HG03442 (cell line): ENCODE measurements around the gene VILL.
A peak's percentile ranks its signal among the peaks of the same experiment; 100 is the strongest.
"Not testable (repeated sequence)": the region's sequence is repeated elsewhere in the genome, so short reads cannot be mapped to it uniquely, and the experiment has no call there.

Experiments used
- ATAC-seq: cut with Tn5 transposase; IDR thresholded peaks from one replicate; pipeline ENCODE4 v1.9.1; 2021; ENCODE audit warnings: mild to moderate bottlenecking, moderate library complexity; ENCODE audit not compliant: unreplicated experiment

The VILL gene

GRCh38 chr3:37963016-37963415 is 27.6 kb upstream of the VILL start:
- ATAC-seq: no peak

- no peak for ATAC-seq
Measured at GRCh38 chr3:37963635-37964034, 27.0 kb upstream of the VILL start.

GRCh38 chr3:37964146-37964545 is 26.4 kb upstream of the VILL start:
- ATAC-seq: no peak

GRCh38 chr3:37964716-37965115 is 25.9 kb upstream of the VILL start:
- ATAC-seq: no peak

DNA sequence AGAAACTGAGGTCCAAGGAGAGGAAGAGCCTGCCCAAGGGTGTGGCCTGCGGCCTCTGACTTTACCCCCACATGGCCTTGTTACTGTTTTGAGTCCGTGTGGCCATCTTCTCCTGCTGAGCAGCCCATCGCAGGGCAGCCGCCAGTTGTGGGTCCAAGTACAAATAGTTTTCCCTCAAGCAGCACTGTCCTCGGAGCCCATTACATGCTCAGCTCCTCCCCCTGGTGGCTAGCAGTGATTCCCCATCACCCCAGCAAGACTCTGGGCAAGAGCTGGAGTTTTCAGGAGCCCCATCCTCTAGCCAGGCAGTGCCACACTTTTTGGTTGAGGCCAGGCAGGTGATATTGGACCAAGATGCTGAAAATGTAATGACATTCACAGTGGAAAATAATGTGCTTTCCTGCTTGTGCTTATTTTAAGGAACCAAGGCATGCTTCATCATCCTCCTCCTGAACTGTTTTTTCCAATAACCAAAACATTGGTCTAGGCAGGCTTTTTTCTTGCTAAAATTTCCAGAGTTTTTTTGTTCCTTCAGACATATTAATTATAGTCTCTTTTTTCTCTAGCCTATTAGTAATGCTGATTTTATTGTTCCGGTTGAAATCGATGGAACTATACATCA is 23.2 kb upstream of the VILL start:
- ATAC-seq: peak; percentile 77

DNA sequence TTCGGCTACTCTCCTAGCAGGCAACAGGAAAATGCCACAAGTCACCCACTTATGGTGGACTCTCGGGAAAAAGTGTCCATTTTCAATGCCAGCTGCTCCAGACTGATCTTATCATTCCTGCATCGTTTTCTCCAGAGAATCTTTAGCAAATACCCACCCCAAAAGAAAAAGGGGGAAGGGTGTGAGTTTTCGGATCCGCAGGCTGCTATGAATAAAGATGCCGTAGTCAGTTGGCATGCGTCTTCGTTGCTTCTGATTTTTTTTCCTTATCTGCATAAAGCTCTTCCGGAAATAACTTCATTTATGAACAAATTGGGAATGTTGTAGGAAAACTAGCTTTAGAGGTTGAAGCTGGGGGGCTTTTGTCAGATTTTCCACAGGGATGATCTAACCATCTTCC is 22.4 kb upstream of the VILL start:
- ATAC-seq: no peak

DNA sequence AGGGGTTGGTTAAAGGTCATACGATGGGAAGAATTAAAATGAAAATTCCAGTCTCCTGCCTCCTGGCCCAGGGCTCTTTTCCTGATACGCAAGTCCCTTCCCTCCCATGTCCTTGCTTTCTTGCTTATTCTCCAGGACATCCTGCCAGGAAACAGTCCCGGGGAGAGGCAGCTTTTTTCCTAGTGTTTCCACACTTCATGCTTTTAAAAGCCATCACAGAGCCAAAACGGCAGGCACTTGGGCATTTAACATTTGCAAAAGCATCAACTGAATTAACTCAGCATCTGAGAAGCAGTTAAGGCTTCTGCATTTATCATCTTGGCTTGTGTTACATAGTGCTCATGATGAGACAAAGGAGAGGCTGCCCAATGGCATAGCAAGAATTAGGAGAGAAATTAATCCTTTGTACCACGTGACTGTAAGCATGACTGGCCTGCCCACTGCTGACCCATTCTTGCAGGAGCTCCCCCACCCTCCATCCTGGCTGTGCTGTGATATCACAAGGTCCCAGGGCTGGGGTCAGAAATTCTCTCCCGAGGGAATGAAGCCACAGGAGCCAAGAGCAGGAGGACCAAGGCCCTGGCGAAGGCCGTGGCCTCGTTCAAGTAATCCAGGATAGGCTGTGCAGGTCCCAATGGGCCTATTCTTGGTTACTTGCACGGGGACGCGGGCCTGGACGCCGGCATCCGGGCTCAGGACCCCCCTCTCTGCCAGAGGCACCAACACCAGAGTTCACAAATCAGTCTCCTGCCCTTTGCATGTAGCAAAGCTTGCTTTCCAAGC is 21.6 kb upstream of the VILL start:
- ATAC-seq: no peak

DNA sequence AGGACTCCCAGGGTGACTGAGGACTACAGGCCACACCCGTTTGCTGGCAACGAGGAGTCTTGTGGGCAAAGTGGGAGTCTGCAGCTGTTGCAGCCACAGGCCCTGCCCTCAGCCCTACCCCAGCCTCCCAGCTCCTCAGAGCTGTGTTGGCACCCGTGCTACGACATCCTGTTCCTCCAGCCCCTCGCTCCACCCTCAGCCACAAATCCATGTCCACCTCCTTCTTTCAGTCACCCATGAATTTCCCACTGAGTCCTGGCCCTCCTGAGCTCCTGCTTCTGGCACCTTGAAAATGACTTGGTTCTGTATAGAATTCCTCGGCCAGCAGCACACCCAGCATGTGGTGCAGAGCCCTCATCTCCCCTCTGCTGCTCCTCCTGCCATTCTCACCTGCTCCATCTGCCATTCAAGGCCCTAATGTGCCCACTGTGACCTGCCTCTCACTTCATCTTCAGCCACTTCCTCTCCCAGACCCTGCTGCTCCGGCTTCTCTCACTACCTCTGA is 20.9 kb upstream of the VILL start:
- no peak for ATAC-seq

DNA sequence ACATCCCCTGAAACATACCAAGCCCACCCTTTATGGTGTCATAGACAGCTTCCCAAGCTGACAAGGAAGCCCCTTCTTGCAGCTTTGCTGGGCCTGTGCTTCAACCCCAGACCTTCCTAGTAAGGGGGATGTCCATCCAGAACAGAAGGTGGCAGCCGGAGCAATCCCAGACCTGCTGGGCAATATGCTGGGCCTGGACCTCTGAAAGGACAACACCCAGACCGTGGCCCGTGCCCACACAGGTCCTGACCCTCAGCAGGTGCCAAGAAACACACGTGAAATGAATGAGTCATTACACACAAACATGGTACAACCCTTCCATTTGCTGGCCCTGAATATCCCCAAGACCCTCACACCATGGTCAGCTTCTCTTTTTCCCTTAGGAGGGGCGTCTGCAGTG is 19.8 kb upstream of the VILL start:
- no peak for ATAC-seq

- no peak for ATAC-seq
Measured at GRCh38 chr3:37971467-37971866, 19.1 kb upstream of the VILL start.

DNA sequence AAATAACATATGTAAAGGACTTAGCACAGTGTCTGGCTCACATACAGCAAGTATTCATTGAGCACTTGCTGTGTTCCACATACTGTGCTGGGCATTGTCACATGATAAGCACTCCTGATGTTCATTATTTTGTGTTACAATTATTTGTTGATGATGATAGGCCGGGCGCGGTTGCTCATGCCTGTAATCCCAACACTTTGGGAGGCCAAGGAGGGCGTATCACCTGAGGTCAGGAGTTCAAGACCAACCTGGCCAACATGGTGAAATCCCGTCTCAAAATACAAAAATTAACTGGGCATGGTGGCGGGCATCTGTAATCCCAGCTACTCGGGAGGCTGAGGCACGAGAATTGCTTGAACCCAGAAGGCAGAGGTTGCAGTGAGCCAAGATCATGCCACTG is 18.5 kb upstream of the VILL start:
- ATAC-seq: not testable (repeated sequence)

DNA sequence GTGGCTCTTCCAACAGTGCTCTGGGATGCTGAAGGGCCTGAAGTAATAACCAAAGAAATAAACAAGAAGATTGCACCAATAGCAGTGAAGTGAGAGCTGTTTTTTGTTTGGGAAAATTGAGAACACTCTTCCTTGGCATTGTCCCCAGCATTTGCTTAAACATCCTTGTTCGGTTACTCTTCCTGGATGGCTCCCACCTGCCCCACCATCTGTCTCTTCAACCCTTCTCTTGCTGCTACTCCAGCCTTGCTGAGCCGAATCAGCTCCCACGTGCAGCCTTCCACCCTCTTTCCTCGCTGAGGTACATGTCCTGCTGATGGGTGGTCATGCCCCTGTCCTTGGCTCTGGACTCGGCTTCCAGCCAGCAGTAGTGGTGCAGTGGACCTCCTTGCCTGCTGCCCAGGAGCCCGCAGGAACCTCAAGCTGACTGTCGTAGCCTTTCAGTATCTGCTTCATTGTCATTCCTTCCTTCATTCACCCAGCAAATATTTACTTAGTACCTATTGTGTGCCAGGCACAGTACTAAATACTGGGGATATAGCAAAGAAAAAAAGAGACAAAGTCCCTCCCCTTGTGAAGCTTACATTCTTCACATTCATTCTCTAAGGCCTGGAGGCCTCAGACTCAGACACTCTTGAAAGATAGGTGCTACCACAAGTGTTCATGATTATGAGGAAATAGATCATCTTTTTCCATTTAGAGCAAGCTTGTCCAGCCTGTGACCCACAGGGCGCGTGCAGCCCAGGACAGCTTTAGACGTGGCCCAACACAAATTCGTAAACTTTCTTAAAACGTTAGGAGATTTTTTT is 17.1 kb upstream of the VILL start:
- no peak for ATAC-seq

DNA sequence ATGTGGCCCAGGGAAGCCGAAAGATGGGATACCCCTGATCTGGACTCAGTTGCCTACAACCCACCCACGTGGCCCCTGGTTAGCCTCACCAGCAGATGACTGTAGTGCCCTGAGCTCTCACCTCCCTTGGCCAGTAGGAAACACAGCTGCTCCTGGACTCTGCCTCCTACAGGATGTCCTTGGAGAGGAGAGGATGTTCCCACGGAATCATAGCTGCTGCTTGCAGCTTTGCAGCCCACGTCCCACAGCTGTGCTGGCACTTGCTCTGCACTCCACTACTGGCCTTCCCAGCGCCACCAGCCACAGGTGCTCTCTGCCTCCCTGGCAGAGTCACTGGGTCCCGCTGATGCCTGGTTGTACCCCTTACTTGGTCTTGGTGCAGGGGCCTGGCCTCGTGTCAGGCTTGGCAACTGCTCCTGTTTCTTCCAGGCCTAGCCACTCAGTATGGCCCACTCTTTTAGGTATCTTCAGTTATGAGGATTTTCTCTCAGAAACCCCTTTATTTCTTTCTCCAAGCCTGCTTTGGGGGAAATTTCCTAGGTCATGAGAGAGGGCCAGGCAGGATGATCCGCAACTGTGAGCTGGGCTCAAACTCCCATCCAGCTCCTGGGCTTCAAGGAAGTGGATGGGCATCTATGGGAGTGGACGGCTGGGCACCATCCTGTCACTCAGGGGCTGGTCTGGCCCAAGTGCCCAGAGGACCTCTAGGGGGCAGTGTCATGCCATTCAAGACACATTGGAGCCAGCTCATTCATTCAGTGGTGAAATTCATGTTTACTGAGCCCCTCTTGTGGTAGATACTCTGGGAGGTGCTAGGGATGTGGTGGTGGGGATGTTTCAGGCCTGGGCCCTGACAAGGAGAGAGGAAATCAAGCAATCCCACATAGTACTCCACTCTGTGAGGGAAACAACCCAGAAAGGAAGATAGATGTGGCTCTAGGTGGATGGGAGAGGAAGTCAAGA is 16.2 kb upstream of the VILL start:
- ATAC-seq: peak; percentile 91

- ATAC-seq: no peak
Measured at GRCh38 chr3:37979541-37980461, 10.8 kb upstream of the VILL start.

DNA sequence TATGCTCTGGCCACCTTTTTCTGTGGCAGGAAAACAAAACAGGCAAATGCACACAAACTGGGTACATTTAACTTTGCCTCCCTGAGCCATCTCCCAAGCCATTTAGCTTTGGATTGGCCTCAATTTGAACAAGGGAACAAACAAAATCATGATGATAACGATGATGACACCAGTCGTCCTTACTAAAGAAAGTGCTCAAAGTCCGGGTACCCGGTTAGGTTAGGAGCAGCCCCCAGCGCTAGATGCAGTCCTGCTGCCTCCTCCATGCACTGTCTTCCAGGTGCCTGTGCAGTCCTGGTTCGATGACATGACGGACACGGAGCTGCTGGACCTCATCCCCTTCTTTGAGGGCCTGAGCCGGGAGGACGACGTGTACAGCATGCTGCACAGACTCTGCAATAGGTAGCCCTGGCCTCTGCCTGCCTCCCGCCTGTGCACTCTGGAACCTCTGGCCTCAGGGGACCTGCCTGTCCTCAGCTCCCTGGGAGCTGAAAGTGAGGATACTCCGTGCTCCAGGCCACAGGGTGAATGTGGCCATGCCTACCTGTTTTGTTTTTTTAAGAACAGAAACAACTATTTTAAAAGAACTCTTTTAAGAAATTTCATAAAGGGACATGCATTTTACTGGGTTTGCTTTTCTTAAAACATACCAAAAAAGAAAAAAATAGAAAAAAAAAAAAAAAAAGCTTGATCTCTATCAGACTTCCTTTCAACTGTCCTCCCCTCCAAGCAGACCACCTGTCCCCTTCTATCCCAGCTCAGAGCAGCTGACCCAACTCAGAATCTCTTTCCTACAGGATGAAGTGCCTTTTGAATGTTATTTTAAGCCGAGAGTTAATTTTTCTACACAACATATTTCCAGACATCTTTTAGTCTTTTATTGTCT is 9.9 kb upstream of the VILL start:
- no peak for ATAC-seq

GRCh38 chr3:37981348-37981664 is 9.3 kb upstream of the VILL start:
- ATAC-seq: no peak

GRCh38 chr3:37982331-37982730 is 8.3 kb upstream of the VILL start:
- ATAC-seq: no peak

DNA sequence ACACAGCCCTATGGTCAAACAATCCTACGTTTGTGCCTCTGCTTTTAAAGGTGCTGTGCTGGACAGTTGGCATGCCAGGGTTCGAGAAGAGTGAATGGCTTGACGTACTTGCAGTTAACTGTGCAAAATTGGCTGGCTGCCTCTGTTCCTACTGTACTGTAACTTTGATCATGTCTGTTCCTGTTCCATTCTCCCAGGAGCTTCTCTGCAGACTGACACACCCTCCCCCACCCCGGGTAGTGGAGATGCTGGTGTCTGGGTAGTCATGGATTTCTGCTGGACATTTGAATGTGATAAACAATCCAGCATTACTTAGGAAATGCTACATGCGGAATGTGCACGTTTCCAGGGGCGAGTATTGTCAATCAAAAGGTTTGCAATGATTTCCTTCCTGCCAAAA is 6.5 kb upstream of the VILL start:
- no peak for ATAC-seq

DNA sequence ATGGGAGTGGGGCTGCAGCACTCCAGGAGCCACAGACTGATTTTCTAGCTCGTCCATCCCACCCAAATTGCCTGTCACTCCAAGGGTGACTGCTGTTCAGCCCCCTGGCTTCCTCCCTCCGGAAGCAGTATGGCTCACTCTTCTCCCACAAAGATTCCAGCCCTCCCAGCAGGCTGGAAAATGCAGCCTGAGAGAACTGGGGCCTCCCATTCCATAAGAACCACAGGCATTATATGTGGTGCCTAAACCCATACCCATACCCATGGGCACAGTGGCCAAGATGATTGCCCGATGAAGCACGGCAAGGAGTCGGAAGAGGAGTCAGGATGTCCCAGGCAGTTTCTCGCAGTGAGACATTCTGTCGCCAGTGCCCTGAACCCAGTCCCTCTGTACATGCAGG is 6.0 kb upstream of the VILL start:
- ATAC-seq: no peak
